Activated gamma-delta T cell (primary cell): ENCODE data around the gene CCDC137.
A peak's percentile ranks its signal among the peaks of the same experiment; 100 is the strongest.
"Not testable (repeated sequence)": the region's sequence is repeated elsewhere in the genome, so short reads cannot be mapped to it uniquely, and the experiment has no call there.

ENCODE experiments used
- DNase-seq: peaks from one replicate; lab custom pipeline; 2025; lab: John Stamatoyannopoulos, UW
- total RNA-seq, 2 donors: gene quantifications; one replicate each; lab custom pipeline; 2026; lab: John Stamatoyannopoulos, UW

CCDC137 gene
- total RNA-seq: 35.5 to 35.9 reads per million in 2 donors

- DNase-seq: peak; percentile 93
Observed at GRCh38 chr17:81666342-81667191, at the start of gene CCDC137, which contains the start of gene OXLD1. Gene CCDC137 (plus strand): TSS chr17:81666737. CDS start chr17:81666767, 30 bp downstream. Gene OXLD1 (minus strand): TSS chr17:81666605. CDS start chr17:81666577, 28 bp downstream.

GRCh38 chr17:81616877-81617276 is 49.7 kb upstream of the CCDC137 start:
- DNase-seq: no peak

- not testable (repeated sequence) for DNase-seq
Observed at GRCh38 chr17:81618307-81618706, 48.2 kb upstream of the CCDC137 start.

- DNase-seq: no peak
Observed at GRCh38 chr17:81621494-81622130, 44.9 kb upstream of the CCDC137 start.

GRCh38 chr17:81630274-81630673 is 36.3 kb upstream of the CCDC137 start:
- DNase-seq: no peak

GRCh38 chr17:81631482-81631881 is 35.1 kb upstream of the CCDC137 start:
- no peak for DNase-seq

GRCh38 chr17:81635431-81635830 is 31.1 kb upstream of the CCDC137 start:
- no peak for DNase-seq

- DNase-seq: no peak
Observed at GRCh38 chr17:81635973-81636504, 30.5 kb upstream of the CCDC137 start.

GRCh38 chr17:81636505-81637288 is 29.8 kb upstream of the CCDC137 start, which contains the start of the genes NPLOC4 and TSPAN10:
Gene NPLOC4 (minus strand): TSS chr17:81637112. CDS start chr17:81636930, 182 bp downstream.
Gene TSPAN10 (plus strand): TSS chr17:81637196. CDS start chr17:81642413, 5,217 bp downstream.
- peak; percentile 64 for DNase-seq

- no peak for DNase-seq
Observed at GRCh38 chr17:81638683-81639082, 27.9 kb upstream of the CCDC137 start.

- no peak for DNase-seq
Observed at GRCh38 chr17:81640011-81640410, 26.5 kb upstream of the CCDC137 start.

- DNase-seq: no peak
Observed at GRCh38 chr17:81641825-81642489, 24.6 kb upstream of the CCDC137 start.

- DNase-seq: no peak
Observed at GRCh38 chr17:81644496-81644895, 22.0 kb upstream of the CCDC137 start.

- no peak for DNase-seq
Observed at GRCh38 chr17:81644976-81645952, 21.3 kb upstream of the CCDC137 start.

GRCh38 chr17:81646869-81647600 is 19.5 kb upstream of the CCDC137 start:
- DNase-seq: no peak

- DNase-seq: no peak
Observed at GRCh38 chr17:81647640-81648012, 18.9 kb upstream of the CCDC137 start.

- no peak for DNase-seq
Observed at GRCh38 chr17:81648013-81648706, 18.4 kb upstream of the CCDC137 start.

GRCh38 chr17:81648707-81649085 is 17.8 kb upstream of the CCDC137 start:
- no peak for DNase-seq

GRCh38 chr17:81650951-81651350 is 15.6 kb upstream of the CCDC137 start:
- DNase-seq: no peak
